HG02870 (cell line): ENCODE measurements around the gene TBC1D2B.

Experiments
- ATAC-seq: cut with Tn5 transposase; IDR thresholded peaks from one replicate; pipeline ENCODE4 v1.9.1; 2021; ENCODE audit warnings: mild to moderate bottlenecking, moderate library complexity; ENCODE audit not compliant: unreplicated experiment

Gene TBC1D2B

GRCh38 chr15:78077053-78077870, at the start of gene TBC1D2B:
TSS of gene TBC1D2B (minus strand) at chr15:78077711. CDS start at chr15:78077652, 59 bp downstream.
- ATAC-seq: peak; percentile 59

DNA sequence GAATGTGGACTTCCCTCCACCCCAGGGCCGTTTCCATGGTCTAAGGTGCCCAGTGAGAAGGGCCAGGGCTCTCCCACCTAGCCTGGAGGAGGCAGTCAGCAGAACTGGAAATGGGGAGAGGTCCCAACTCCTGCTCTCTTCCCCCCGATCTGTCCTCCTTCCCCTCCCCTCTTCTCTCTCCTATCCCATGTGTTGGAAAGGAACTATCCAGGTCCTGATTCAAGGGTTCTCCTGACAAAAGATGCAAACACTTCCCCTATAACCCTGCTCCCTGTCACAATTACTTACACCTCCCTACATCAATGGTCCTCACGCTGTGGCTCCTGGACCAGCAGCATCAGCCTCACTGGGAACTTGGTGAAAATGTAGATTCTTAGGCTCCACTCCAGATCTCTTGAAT, 47.8 kb upstream of the TBC1D2B start:
- ATAC-seq: no peak

- no peak for ATAC-seq
Measured at GRCh38 chr15:78120523-78120922, 43.0 kb upstream of the TBC1D2B start.

DNA sequence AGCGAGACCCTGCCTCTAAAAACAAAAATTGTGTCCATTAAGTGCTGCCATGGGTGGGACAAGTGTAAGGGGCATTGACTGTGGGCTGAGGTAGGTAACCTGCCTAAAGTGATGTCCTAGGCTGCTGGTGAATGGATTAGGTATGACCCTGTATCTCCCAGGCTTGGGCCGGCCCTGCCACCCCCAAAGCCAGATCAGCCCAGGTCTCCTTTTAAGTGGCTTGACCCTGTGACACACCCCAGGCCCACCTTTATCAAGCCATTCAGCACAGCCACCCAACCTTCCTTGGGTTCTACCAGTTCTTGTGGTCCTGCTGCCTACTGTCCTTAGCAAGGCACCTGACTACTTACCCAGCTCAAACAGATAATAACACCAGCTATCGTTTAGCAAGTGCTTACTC, 35.0 kb upstream of the TBC1D2B start:
- ATAC-seq: no peak

- no peak for ATAC-seq
Measured at GRCh38 chr15:78111788-78112187, 34.3 kb upstream of the TBC1D2B start.

GRCh38 chr15:78110916-78111475, 33.5 kb upstream of the TBC1D2B start:
- ATAC-seq: no peak

- no peak for ATAC-seq
Measured at GRCh38 chr15:78110096-78110495, 32.6 kb upstream of the TBC1D2B start.

DNA sequence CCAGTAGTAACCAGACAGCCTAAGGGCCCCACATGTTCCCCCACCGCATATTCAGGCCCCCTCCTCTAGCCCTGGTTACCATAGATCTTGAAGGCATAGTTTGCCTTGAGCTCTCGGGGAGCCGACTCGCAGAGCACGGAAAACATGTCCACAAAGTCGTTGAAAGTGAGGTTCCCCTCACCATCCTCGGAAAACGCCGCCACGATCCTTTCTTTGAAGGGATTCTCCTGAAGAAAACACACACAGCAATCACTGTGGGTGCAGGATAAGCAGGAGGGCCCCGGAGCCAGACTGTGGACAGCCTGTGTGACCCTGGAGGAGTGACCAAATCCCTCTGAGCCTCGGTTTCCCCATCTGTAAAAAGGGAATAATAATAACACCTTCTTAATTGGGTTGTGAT, 31.6 kb upstream of the TBC1D2B start:
- no peak for ATAC-seq

- no peak for ATAC-seq
Measured at GRCh38 chr15:78108300-78109084, 31.0 kb upstream of the TBC1D2B start.

- ATAC-seq: no peak
Measured at GRCh38 chr15:78107471-78107870, 30.0 kb upstream of the TBC1D2B start.

DNA sequence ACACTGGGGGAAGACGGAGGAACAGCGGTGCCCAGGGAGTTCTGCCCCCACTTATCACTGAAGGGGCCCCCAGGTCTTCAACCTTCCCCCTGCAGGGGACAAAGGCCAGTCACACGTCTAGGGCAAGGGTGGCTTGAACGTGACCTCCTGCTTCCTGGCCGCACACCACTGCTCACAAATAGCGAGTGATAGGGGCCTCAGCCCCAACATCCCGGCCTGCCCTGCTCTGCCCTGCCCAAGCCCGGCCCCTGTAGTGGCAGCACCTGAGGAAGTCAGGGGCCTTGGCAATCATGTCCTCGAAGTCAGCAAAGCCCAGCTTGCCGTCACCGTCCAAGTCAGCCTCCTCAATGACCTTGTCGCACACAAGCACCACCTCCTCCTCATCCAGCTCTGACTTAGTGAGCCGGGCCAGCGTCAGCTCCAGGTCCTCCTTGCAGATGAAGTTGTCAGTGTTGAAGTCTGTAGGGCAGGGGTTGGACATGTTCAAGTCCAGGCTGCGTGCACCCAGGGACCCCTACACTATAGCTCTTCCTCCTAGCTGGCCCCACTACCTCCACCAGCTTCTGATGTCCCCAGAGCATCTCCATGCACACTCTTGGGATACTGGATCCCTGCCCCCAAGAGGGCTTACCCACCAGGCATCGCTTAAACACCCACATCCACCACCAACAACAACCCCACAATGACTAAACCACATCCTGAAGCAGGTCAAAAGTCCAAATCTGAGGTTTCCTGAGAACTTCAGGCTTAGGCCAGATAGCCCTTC, 28.1 kb upstream of the TBC1D2B start:
- no peak for ATAC-seq

DNA sequence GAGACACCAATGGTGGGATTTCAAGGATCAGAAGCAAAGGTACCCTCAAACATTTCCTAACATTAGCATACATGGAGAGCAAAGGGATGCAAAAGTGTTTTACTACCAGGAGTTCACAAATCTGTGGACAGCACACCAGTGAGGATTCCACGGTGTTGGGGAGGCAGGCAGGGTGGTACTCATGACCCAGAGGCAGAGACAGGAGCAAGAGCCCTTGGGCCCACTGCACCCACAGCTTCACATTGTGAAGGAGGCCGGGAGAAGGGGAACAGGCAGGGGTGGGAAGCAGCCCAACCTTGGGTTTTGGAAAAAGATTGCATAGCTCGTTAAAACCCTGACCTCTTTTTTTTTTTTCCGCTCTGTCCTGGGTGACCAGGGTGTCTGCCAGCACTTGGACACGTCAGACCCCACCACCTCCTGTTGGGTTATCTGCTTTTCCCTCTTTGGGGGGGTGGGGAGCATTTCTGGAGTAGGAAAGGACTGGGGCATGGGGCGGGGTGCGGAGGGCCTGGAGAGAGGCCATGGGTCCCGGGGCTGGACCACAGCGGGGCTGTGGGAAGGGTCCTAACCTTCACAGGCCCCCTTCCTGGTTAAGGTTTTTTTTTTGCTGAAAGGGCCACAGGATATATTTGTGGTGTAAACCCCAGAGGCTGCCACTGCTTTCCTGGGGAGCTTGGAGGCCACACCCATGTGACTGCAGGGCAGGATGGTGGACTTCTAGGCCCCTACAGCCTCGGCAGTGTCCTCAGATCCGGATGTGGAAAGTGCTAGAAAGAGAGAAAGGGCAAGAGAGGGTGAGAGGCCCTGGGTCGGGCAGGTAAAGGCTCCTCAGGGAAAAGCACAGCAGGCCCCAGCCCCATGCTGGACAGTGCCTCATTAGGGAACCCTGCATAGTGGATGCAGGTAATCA, 27.3 kb upstream of the TBC1D2B start:
- ATAC-seq: no peak

- ATAC-seq: peak; percentile 10
Measured at GRCh38 chr15:78104119-78104479, 26.6 kb upstream of the TBC1D2B start.

GRCh38 chr15:78103406-78104118, 26.1 kb upstream of the TBC1D2B start:
- peak; percentile 85 for ATAC-seq

- no peak for ATAC-seq
Measured at GRCh38 chr15:78102741-78103140, 25.2 kb upstream of the TBC1D2B start.

- ATAC-seq: no peak
Measured at GRCh38 chr15:78102211-78102610, 24.7 kb upstream of the TBC1D2B start.

DNA sequence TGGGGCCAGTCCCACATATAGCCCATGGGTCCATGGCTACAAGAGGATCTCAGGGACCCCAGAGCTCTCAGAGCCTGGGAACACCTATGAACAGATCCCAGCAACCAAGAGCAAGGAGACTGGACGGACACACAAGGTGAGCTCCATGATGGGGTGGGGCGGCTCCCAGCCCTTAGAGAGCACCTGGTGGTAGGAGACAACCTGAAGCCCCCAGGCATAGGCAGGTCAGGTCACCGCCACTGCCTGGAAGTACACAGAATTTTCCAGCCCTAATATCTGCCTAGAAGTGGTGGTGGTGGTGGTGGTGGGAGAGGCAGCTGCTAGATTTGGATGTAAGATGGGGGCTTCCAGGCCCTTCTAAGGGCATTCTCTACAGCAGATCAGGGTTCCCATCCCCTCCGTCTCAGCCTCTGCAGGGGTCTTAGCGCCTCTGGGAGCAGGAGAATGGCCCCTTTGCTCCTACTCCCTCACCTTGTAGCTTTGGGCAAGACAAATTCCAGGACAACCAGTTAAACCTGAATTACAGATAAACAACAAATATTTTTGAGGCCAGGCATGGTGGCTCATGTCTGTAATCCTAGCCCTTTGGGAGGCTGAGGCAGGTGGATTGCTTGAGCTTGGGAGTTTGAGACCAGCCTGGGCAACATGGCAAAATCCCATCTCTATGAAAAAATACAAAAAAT, 24.1 kb upstream of the TBC1D2B start:
- ATAC-seq: no peak

DNA sequence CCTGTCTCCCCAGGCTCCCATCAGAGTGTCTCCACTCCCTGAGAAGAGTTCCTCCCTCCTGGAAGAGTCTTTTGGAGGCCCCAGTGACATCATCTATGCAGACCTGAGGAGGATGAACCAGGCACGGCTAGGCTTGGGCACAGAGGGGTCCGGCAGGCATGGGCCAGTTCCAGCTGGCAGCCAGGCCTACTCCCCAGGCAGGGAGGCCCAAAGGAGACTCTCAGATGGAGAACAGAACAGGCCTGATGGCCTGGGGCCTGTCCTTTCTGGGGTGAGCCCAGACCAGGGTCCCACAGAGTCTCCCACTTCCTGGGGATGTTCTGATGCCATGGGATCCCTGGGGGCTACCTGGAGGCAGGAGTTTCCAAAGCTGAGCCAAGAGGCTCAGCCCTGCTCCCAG, 23.4 kb upstream of the TBC1D2B start:
- ATAC-seq: no peak
